Peyer's patch (tissue), 4 donors: ENCODE measurements around the gene GNAQ.

Experiments
- POLR2A ChIP-seq, 2 donors: fragments of 450-650 bp; IDR thresholded peaks; one replicate each; pipeline ENCODE4 v1.5.1; 2017; ENCODE audit warnings: antibody characterized with exemption in 2 of 2, mild to moderate bottlenecking in 2 of 2, moderate library complexity in 2 of 2
- TF ChIP-seq, protein P1 (sequence below), 6 experiments: fragments of 450-650 bp in 4 of 6; fragments of 200-600 bp in 2 of 6; sonication (generic) in 1 of 6; IDR thresholded peaks; one replicate each; pipeline ENCODE4 v1.5.1; 2017 to 2019; ENCODE audit warnings: antibody characterized with exemption in 6 of 6, mild to moderate bottlenecking in 3 of 6, moderate library complexity in 1 of 6

DNA sequence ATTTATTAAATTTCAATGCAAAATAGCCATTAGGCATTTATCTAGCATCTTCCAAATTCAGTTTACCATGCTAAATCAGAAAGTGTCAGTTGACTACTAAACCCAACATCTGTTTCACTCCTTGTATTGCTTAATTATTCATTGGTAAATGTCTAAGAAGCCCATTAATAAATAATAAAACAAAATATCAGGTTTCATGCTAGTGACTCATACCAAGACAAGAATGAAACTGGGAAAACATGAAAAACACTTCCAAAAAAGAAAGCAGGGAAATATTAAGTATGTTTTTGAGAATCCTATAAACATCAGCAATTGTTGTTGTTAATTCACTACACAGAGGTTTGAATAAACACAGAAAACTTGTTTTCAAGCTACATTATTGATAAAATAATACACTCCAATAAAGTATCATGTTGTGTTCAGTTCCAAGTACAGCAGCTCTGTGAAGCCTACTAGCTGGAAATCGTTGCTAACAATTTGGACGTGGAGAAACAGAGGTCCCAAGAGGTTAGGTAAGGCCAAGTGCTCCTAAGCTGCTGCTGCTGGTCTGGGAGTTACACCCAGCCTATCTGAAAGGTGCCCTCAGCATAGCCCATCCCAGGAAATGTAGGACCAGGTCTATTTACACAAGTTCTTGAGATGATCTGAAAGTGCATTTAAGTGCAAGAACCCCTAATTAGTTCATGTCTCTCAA is 78.8 kb downstream of the GNAQ start:
- TF ChIP-seq, protein P1, sequence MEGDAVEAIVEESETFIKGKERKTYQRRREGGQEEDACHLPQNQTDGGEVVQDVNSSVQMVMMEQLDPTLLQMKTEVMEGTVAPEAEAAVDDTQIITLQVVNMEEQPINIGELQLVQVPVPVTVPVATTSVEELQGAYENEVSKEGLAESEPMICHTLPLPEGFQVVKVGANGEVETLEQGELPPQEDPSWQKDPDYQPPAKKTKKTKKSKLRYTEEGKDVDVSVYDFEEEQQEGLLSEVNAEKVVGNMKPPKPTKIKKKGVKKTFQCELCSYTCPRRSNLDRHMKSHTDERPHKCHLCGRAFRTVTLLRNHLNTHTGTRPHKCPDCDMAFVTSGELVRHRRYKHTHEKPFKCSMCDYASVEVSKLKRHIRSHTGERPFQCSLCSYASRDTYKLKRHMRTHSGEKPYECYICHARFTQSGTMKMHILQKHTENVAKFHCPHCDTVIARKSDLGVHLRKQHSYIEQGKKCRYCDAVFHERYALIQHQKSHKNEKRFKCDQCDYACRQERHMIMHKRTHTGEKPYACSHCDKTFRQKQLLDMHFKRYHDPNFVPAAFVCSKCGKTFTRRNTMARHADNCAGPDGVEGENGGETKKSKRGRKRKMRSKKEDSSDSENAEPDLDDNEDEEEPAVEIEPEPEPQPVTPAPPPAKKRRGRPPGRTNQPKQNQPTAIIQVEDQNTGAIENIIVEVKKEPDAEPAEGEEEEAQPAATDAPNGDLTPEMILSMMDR (IDR thresholded peaks at IDR 0.05): no peak
- TF ChIP-seq POLR2A (IDR thresholded peaks at IDR 0.05): no peak
